EL (cell line): Measurements from ENCODE around the gene OR2S2.
"Not testable (repeated sequence)": the region's sequence is repeated elsewhere in the genome, so short reads cannot be mapped to it uniquely, and the experiment has no call there.

Experiments
- DNase-seq: peaks from one replicate; pipeline ENCODE4 v3.0.0-alpha.2; 2016

OR2S2 gene

GRCh38 chr9:35960039-35960655 lies 2.2 kb upstream of the OR2S2 start:
- DNase-seq, result no peak

GRCh38 chr9:35956651-35957050 lies 1.3 kb downstream of the OR2S2 start:
- DNase-seq, result no peak

GRCh38 chr9:35954942-35955546 lies 2.9 kb downstream of the OR2S2 start:
- DNase-seq, result peak; percentile 76

- DNase-seq, result peak; percentile 37
Measured at GRCh38 chr9:35952526-35953191, 5.3 kb downstream of the OR2S2 start.

- DNase-seq, result peak; percentile 76
Measured at GRCh38 chr9:35951736-35952135, 6.2 kb downstream of the OR2S2 start.

GRCh38 chr9:35948901-35949318 lies 9.0 kb downstream of the OR2S2 start:
- no peak for DNase-seq

GRCh38 chr9:35948451-35948850 lies 9.5 kb downstream of the OR2S2 start:
- DNase-seq, result no peak

GRCh38 chr9:35945341-35946018 lies 12.5 kb downstream of the OR2S2 start:
- peak; percentile 89 for DNase-seq

GRCh38 chr9:35944841-35945240 lies 13.1 kb downstream of the OR2S2 start:
- no peak for DNase-seq

GRCh38 chr9:35944173-35944572 lies 13.8 kb downstream of the OR2S2 start:
- DNase-seq, result no peak

- no peak for DNase-seq
Measured at GRCh38 chr9:35942286-35942685, 15.7 kb downstream of the OR2S2 start.

GRCh38 chr9:35940458-35941407 lies 17.2 kb downstream of the OR2S2 start:
- DNase-seq, result no peak

- DNase-seq, result no peak
Measured at GRCh38 chr9:35939679-35940250, 18.2 kb downstream of the OR2S2 start.

- no peak for DNase-seq
Measured at GRCh38 chr9:35938474-35939356, 19.2 kb downstream of the OR2S2 start.

GRCh38 chr9:35937227-35937626 lies 20.7 kb downstream of the OR2S2 start:
- peak; percentile 65 for DNase-seq

- DNase-seq, result peak; percentile 84
Measured at GRCh38 chr9:35935755-35936509, 22.0 kb downstream of the OR2S2 start.

- DNase-seq, result no peak
Measured at GRCh38 chr9:35935261-35935660, 22.7 kb downstream of the OR2S2 start.

GRCh38 chr9:35934069-35934468 lies 23.9 kb downstream of the OR2S2 start:
- DNase-seq, result not testable (repeated sequence)

- no peak for DNase-seq
Measured at GRCh38 chr9:35933550-35934067, 24.3 kb downstream of the OR2S2 start.

- DNase-seq, result no peak
Measured at GRCh38 chr9:35932735-35933134, 25.2 kb downstream of the OR2S2 start.
